IMR-90 (cell line): Measurements from ENCODE around the gene TSPAN14. TPM values are rescaled to one million over a fixed set of nuclear protein-coding genes. Genes with fewer than 3 reads are reported as not detected.

Source experiments
- ATAC-seq: fragments of 200-7000 bp; cut with Tn5 transposase; 2 replicates; pipeline ENCODE4 v1.9.1; 2020; ENCODE audit warnings: low read depth, mild to moderate bottlenecking, moderate library complexity
- BruUV-seq: library from RNA; stranded (reverse); fragments of 400-500 nt; replicated peaks from 2 replicates; lab custom pipeline; 2021; lab: Mats Ljungman, UMichigan
- CTCF ChIA-PET: fragments of 300-600 bp; formaldehyde crosslinking; extraction: SDS; loops from one replicate; lab custom pipeline; 2021; ENCODE audit warnings: antibody characterized with exemption; lab: Yijun Ruan, JAX
- POLR2A ChIA-PET: fragments of 300-600 bp; sonication (Branson Sonifier 250); formaldehyde crosslinking; loops from one replicate; lab custom pipeline; 2022; ENCODE audit warnings: antibody characterized with exemption; ENCODE audit not compliant: unreplicated experiment; lab: Charles Lee
- DNase-seq: peaks from one replicate; pipeline ENCODE4 v3.0.0; 2013
- H2AFZ ChIP-seq: replicated peaks from 2 replicates; pipeline ENCODE3; 2013; ENCODE audit warnings: low read length, mild to moderate bottlenecking; ENCODE audit not compliant: poor library complexity
- H2AK5ac ChIP-seq: 2 replicates; pipeline ENCODE4 v1.6.1; 2013; ENCODE audit warnings: low read depth, low read length, inconsistent platforms
- H2AK9ac ChIP-seq: replicated peaks from 2 replicates; pipeline ENCODE3; 2013; ENCODE audit warnings: mild to moderate bottlenecking, low read depth, low read length, moderate library complexity; ENCODE audit not compliant: poor library complexity
- H2BK120ac ChIP-seq: 2 replicates; pipeline ENCODE4 v1.6.1; 2013; ENCODE audit warnings: low read depth, low read length, inconsistent platforms
- H2BK15ac ChIP-seq: 3 replicates; pipeline ENCODE4 v1.6.1; 2013; ENCODE audit warnings: low read depth, low read length, inconsistent platforms
- H2BK20ac ChIP-seq: 2 replicates; pipeline ENCODE4 v1.6.1; 2013; ENCODE audit warnings: low read depth, mild to moderate bottlenecking, inconsistent platforms, low read length, moderate library complexity
- H2BK5ac ChIP-seq: 2 replicates; pipeline ENCODE4 v1.6.1; 2013; ENCODE audit warnings: mild to moderate bottlenecking, low read depth, low read length, inconsistent platforms; ENCODE audit not compliant: poor library complexity, severe bottlenecking
- H3K14ac ChIP-seq: replicated peaks from 2 replicates; pipeline ENCODE4 v1.6.1; 2013; ENCODE audit warnings: low read depth, low read length, inconsistent platforms
- H3K18ac ChIP-seq: 2 replicates; pipeline ENCODE4 v1.6.1; 2013; ENCODE audit warnings: low read depth, low read length, control low read depth
- H3K23ac ChIP-seq: 2 replicates; pipeline ENCODE4 v1.6.1; 2013; ENCODE audit warnings: low read depth, low read length, inconsistent platforms
- H3K27ac ChIP-seq: 2 replicates; pipeline ENCODE4 v1.5.1; 2013; ENCODE audit warnings: mild to moderate bottlenecking, control low read depth, low read length; ENCODE audit not compliant: insufficient read depth
- H3K27me3 ChIP-seq: 2 replicates; pipeline ENCODE4 v1.6.1; 2013; ENCODE audit warnings: low read length; ENCODE audit not compliant: control insufficient read depth, insufficient read depth
- H3K36me3 ChIP-seq: 2 replicates; pipeline ENCODE4 v1.6.1; 2013; ENCODE audit warnings: low read length, mixed read lengths; ENCODE audit not compliant: control insufficient read depth, insufficient read depth
- H3K4ac ChIP-seq: 2 replicates; pipeline ENCODE4 v1.6.1; 2013; ENCODE audit warnings: low read depth, low read length, inconsistent platforms
- H3K4me1 ChIP-seq: 2 replicates; pipeline ENCODE4 v1.6.1; 2013; ENCODE audit warnings: low read length, mixed read lengths; ENCODE audit not compliant: control insufficient read depth, insufficient read depth
- H3K4me2 ChIP-seq: 2 replicates; pipeline ENCODE4 v1.6.1; 2013; ENCODE audit warnings: low read depth, mild to moderate bottlenecking, control low read depth, low read length, moderate library complexity
- H3K4me3 ChIP-seq: 2 replicates; pipeline ENCODE4 v1.5.1; 2013; ENCODE audit warnings: low read depth, mild to moderate bottlenecking, control low read depth, low read length, moderate library complexity; ENCODE audit not compliant: insufficient read depth
- H3K56ac ChIP-seq: 2 replicates; pipeline ENCODE4 v1.6.1; 2013; ENCODE audit warnings: low read length, inconsistent platforms; ENCODE audit not compliant: insufficient read depth; ENCODE audit errors: extremely low read depth
- H3K79me1 ChIP-seq, 2 experiments: 2 replicates each; pipeline ENCODE4 v1.6.1; 2013; ENCODE audit warnings: low read length in 2 of 2, inconsistent platforms in 1 of 2, low read depth in 1 of 2
- H3K9ac ChIP-seq: 2 replicates; pipeline ENCODE4 v1.6.1; 2013; ENCODE audit warnings: low read depth, low read length, control low read depth
- H3K9me1 ChIP-seq: 2 replicates; pipeline ENCODE4 v1.6.1; 2013; ENCODE audit warnings: low read length, inconsistent platforms; ENCODE audit not compliant: insufficient read depth
- H3K9me3 ChIP-seq: 2 replicates; pipeline ENCODE4 v1.6.1; 2013; ENCODE audit warnings: low read length; ENCODE audit not compliant: control insufficient read depth, insufficient read depth
- H4K20me1 ChIP-seq: 2 replicates; pipeline ENCODE4 v1.6.1; 2013; ENCODE audit warnings: low read length, inconsistent platforms; ENCODE audit not compliant: insufficient read depth
- H4K5ac ChIP-seq: 2 replicates; pipeline ENCODE4 v1.6.1; 2013; ENCODE audit warnings: mild to moderate bottlenecking, low read depth, low read length, control low read depth
- H4K8ac ChIP-seq, 2 experiments: 2 replicates each; pipeline ENCODE4 v1.6.1; 2013; ENCODE audit warnings: low read depth in 2 of 2, low read length in 2 of 2, control low read depth in 1 of 2, inconsistent platforms in 1 of 2
- H4K91ac ChIP-seq: 2 replicates; pipeline ENCODE4 v1.6.1; 2013; ENCODE audit warnings: low read depth, low read length, inconsistent platforms; ENCODE audit not compliant: insufficient read depth
- CEBPB ChIP-seq: IDR thresholded peaks from 2 replicates; pipeline ENCODE4 v1.6.1; 2012; ENCODE audit warnings: low read depth, low read length, improper control_type of control experiment
- FOS ChIP-seq: fragments of 150-350 bp; IDR thresholded peaks from 2 replicates; pipeline ENCODE4 v1.6.1; 2016; ENCODE audit warnings: low read depth, low read length
- MAFK ChIP-seq: IDR thresholded peaks from 2 replicates; pipeline ENCODE4 v1.6.1; 2012; ENCODE audit warnings: low read depth, low read length, improper control_type of control experiment
- MAZ ChIP-seq: IDR thresholded peaks from 2 replicates; pipeline ENCODE4 v1.6.1; 2012; ENCODE audit warnings: low read depth, mild to moderate bottlenecking, low read length, improper control_type of control experiment, moderate library complexity, borderline replicate concordance
- WGBS, 2 experiments: methylation state at CpG; one replicate each; pipeline versions ENCODE4 v1.1.5 to v1.1.7; 2013; ENCODE audit warnings: missing lambda C conversion rate in 2 of 2; ENCODE audit not compliant: insufficient read length in 1 of 2; ENCODE audit errors: extremely low coverage in 2 of 2; 5-methylcytosine and 5-hydroxymethylcytosine counted together
- dilution Hi-C: fragments of 300-500 bp; cut with HindIII; formaldehyde crosslinking; loops from one replicate; pipeline ENCODE4 v1.14.3; 2018; ENCODE audit warnings: low sequenced_read_pairs; ENCODE audit not compliant: unreplicated experiment
- in situ Hi-C: fragments of 300-500 bp; cut with MboI; formaldehyde crosslinking; loops from 3 replicates; pipeline ENCODE4 v1.14.3; 2019; ENCODE audit warnings: low sequenced_read_pairs, inconsistent platforms, mixed read lengths
- intact Hi-C: fragments of 100-400 bp; cut with micrococcal nuclease; formaldehyde crosslinking; loops from 2 replicates; pipeline ENCODE4 v1.10.0; 2022
- polyA plus RNA-seq, 3 experiments: library from polyadenylated mRNA; depleted of rRNA; stranded (reverse); fragments of >200 nt; gene quantifications; 2 replicates each; pipeline ENCODE4 v1.2.3, GENCODE V29; 2012; ENCODE audit warnings: low replicate concordance in 1 of 3
- total RNA-seq: library from RNA; depleted of rRNA; stranded (reverse); fragments of >200 nt; gene quantifications from 2 replicates; pipeline ENCODE4 v1.2.3, GENCODE V29; 2012

Gene TSPAN14
- total and polyA plus RNA-seq, 2 of the 4 experiments (the other 2 are of a cell fraction): 18.5 to 43.0 TPM

DNA sequence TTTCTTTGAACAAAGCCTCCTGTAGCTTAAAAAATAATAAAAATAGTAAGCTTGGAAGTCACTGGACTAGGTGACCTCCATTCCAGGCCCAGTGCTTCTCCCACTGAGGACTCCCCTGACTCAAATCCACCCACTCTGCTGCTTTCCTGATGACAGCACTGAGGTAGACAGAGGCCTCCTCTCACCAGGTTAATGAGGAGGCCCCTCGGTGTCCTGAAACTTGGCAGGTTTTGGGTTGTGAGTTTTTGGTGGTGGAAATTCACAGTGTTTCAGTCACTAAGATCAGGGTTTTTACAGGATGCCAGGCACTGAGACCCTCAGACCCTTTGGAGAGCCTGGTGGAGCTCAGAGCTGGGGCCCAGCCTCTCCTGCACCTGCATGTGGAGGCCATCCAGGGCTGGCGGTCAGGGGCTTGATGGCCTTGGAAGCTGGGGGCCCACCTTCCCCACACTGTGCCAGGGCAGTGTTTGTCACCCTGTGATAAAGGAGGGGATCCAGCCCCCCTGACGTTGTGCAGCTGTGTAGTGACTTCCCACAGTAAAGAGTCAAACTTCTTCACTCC lies 19.1 kb downstream of the TSPAN14 start (continued):
- no peak for TF ChIP-seq MAFK

DNA sequence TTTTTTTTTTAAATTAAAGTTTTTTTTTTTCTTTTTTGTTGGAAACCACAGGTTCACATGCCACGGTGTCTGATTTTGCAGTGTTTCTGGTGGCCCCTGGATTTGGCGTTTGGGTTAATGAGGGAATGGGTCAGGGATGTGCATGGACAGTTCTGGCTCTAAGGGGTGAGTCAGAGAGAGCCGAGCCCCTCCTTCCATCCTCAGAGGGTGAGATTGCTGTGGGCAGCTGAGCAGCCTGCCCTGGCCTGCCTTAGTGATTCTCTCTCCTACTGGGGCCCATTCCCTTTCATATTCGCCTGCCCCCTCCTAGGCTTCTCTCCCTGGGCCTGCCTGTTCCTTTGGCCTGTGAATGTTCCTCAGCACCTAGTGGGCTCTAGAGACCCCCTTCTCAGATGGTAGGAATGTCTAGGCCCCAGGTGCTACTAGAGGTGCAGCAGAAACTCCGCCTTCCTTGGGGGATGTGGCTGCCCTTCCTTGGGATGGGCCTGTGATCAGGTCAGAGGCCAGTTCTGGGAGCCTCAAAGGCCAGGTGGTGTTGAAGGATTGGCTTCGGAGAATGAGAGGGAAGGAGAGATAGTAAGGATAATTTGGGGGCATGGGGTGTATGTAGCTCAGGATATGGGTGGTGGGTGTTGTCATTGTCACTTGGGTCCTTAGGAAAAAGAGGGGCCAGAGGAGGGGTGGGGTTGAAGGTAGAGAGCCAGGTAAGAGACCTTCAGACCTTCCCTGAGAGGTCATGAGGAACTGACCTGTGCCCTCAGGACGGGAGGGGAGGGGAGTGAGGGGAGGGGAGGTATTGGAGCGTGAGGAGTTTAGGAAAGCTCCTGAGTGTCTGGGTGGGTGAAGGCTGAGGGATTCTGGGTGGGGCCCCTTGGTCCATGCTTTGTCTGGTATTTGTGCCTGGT lies 19.8 kb downstream of the TSPAN14 start:
- intact Hi-C loops: no loop called here
- H3K23ac ChIP-seq: peak overlapping the region; percentile 11; the same call in 1 of the 2 replicates
- H2AK5ac ChIP-seq: peak overlapping the region; percentile 51
- H3K14ac ChIP-seq: peak overlapping the region; percentile 45; the same call in 1 of the 2 replicates
- BruUV-seq: no TSS peak
- H3K27me3 ChIP-seq: no peaks in the 10 kb centered on the region
- peaks cover 11% of the 10 kb centered on the region for H3K9me3 ChIP-seq
- peaks cover 35% of the 10 kb centered on the region for H3K9me1 ChIP-seq
- peak overlapping the region; percentile 37 for H2AFZ ChIP-seq
- WGBS, 2 experiments: 100% methylated on average over 1 of the region's 8 CpGs; no CpG with 5 or more reads in 1 of the 2 experiments
- in situ Hi-C loops: loop anchor here (25.0 kb wide), 1 partner anchor 312 kb away; no protein-coding TSS in a partner anchor
- peaks cover 4% of the 10 kb centered on the region; the same call in 1 of the 2 replicates for H3K36me3 ChIP-seq
- DNase-seq: peak; percentile 34
- no peak overlapping the region; the same call in 1 of the 2 replicates for H3K4me2 ChIP-seq
- H4K20me1 ChIP-seq: peaks cover 26% of the 10 kb centered on the region
- H3K18ac ChIP-seq: peak overlapping the region; percentile 42; the same call in 1 of the 2 replicates
- H3K27ac ChIP-seq: peak overlapping the region; percentile 54
- H2BK120ac ChIP-seq: peak overlapping the region; percentile 11; the same call in 1 of the 2 replicates
- H3K9ac ChIP-seq: 0 out of 2 replicates have a peak overlapping the region, but pooled peaks have one; percentile 40
- H4K8ac ChIP-seq: peak overlapping the region in 1 of 2 experiments; percentile 22; a peak in 1 of 4 replicates
- peak overlapping the region; percentile 85 for H2AK9ac ChIP-seq
- H4K5ac ChIP-seq: peak overlapping the region; percentile 55; the same call in 1 of the 2 replicates
- H3K4me3 ChIP-seq: no peak overlapping the region
- peaks cover 27% of the 10 kb centered on the region for H3K4me1 ChIP-seq
- H3K4ac ChIP-seq: peak overlapping the region; percentile 71
- TF ChIP-seq MAFK (no peak), CEBPB (no peak), MAZ (peak; percentile 32; the same call in 1 of the 2 replicates), FOS (no peak)
- CTCF ChIA-PET: no interaction called here
- POLR2A ChIA-PET: no interaction called here
- peak overlapping the region; percentile 81 for H2BK5ac ChIP-seq
- H2BK15ac ChIP-seq: no peak overlapping the region
- peaks cover 39 to 53% of the 10 kb centered on the region in 2 experiments for H3K79me1 ChIP-seq
- dilution Hi-C loops: no loop called here
- no peak overlapping the region for H3K56ac ChIP-seq
- no peak overlapping the region for H2BK20ac ChIP-seq
- ATAC-seq: peak; percentile 63
- peak overlapping the region; percentile 28; the same call in 1 of the 2 replicates for H4K91ac ChIP-seq
